ENCODE results near the gene CYB5RL. TPM values are rescaled to one million over a fixed set of nuclear protein-coding genes. Genes with fewer than 3 reads are reported as not detected.

The CYB5RL gene
- total RNA-seq = 1 to 10 TPM; 8.7 to 9.0 TPM

DNA sequence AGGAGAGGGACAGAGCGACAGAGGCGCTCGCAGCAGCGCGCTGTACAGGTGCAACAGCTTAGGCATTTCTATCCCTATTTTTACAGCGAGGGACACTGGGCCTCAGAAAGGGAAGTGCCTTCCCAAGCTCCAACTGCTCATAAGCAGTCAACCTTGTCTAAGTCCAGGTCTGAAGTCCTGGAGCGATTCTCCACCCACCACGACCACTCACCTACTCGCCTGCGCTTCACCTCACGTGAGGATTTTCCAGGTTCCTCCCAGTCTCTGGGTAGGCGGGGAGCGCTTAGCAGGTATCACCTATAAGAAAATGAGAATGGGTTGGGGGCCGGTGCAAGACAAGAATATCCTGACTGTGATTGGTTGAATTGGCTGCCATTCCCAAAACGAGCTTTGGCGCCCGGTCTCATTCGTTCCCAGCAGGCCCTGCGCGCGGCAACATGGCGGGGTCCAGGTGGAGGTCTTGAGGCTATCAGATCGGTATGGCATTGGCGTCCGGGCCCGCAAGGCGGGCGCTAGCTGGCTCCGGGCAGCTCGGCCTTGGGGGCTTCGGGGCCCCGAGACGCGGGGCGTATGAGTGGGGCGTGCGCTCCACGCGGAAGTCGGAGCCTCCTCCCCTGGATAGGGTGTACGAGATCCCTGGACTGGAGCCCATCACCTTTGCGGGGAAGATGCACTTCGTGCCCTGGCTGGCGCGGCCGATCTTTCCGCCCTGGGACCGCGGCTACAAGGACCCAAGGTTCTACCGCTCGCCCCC lies at the start of gene CYB5RL, which contains the start of gene MRPL37:
Gene CYB5RL, minus strand, starts transcription at position 266 of the 754 bp plus-strand sequence. CDS start 4,414 bp downstream, outside the sequence.
Gene MRPL37, plus strand, starts transcription at position 403 of the 754 bp plus-strand sequence. Its CDS starts 77 bp downstream, at position 480.
- peak; percentile 69 for ATAC-seq (ENCODE audit: insufficient number of reproducible peaks, low FRiP score, low read depth)
- no peaks in the 10 kb centered on the region for H3K27me3 ChIP-seq (replicated peaks; ENCODE audit: insufficient read depth)
- peak within 1 kb of the TSS; percentile 88 for H3K4me3 ChIP-seq
- DNase-seq (ENCODE audit: low spot score) = peak; percentile 80
- H3K36me3 ChIP-seq = peaks cover 17% of the 10 kb centered on the region
- no peak for TF ChIP-seq CTCF (IDR thresholded peaks at IDR 0.05)
- peaks cover 15 to 26% of the 10 kb centered on the region in 2 donors for H3K4me1 ChIP-seq (ENCODE audit: control insufficient read depth in 1 of 2, low read depth in 2 of 2)
- H3K9me3 ChIP-seq = no peaks in the 10 kb centered on the region
- H3K27ac ChIP-seq = peak within 1 kb of the TSS; percentile 43 to 57

GRCh38 chr1:54248966-54249365 lies 49.1 kb upstream of the CYB5RL start:
- Histone ChIP-seq H3K27ac (no peak overlapping the region), H3K4me1 (ENCODE audit: control insufficient read depth in 1 of 2, low read depth in 2 of 2) (peaks cover 0 to 9% of the 10 kb centered on the region in 2 donors), H3K36me3 (peaks cover 9% of the 10 kb centered on the region), H3K27me3 (replicated peaks; ENCODE audit: insufficient read depth) (no peaks in the 10 kb centered on the region), H3K9me3 (no peaks in the 10 kb centered on the region), H3K4me3 (no peak overlapping the region)
- ATAC-seq (ENCODE audit: insufficient number of reproducible peaks, low FRiP score, low read depth) = no peak
- TF ChIP-seq CTCF (IDR thresholded peaks at IDR 0.05) = no peak
- DNase-seq (ENCODE audit: low spot score) = no peak

DNA sequence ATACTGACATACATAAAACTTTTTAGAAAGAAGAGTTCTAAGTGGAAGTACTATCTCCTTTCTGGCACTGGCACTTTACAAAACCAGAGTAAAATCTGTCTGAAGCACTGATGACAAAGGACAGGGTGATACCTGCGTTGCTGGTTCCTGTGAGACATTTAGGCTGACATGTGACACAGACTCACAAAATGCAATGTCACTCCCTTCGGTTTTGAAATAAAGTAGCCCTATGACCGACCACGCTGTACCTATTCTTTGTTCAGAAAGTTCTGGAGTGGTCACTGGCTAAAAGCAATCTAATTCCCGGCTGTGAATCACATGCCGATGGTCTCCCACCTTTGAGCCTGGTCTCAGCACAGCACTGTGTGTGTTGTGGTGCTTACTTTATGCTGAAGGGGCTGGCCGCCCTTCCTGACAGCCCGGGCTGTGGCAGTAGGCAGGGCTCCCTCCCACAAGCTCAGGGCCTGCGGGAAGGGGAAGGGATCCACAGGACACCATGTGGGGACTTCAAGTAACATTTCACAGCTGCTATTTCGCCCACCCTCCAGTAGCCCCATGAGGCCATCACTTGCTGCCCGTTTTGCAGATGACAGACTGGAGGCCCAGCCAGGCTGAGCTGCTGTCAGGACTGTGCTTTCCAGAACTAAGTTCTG lies 48.2 kb upstream of the CYB5RL start:
- TF ChIP-seq CTCF (IDR thresholded peaks at IDR 0.05) = no peak
- ATAC-seq (ENCODE audit: insufficient number of reproducible peaks, low FRiP score, low read depth) (no peak), DNase-seq (ENCODE audit: low spot score) (no peak)

GRCh38 chr1:54246116-54246721 lies 46.4 kb upstream of the CYB5RL start:
- H3K27me3 ChIP-seq (replicated peaks; ENCODE audit: insufficient read depth) = no peaks in the 10 kb centered on the region
- no peak for TF ChIP-seq CTCF (IDR thresholded peaks at IDR 0.05)
- DNase-seq (ENCODE audit: low spot score) = no peak
- ATAC-seq (ENCODE audit: insufficient number of reproducible peaks, low FRiP score, low read depth) = no peak
- H3K36me3 ChIP-seq = peaks cover 15% of the 10 kb centered on the region
- no peak overlapping the region for H3K27ac ChIP-seq
- H3K4me3 ChIP-seq = no peak overlapping the region
- no peaks in the 10 kb centered on the region for H3K9me3 ChIP-seq
- H3K4me1 ChIP-seq (ENCODE audit: control insufficient read depth in 1 of 2, low read depth in 2 of 2) = peaks cover 0 to 9% of the 10 kb centered on the region in 2 donors

More for the DNA sequence above, 48.2 kb upstream of the CYB5RL start:
- H3K36me3 ChIP-seq = peaks cover 10% of the 10 kb centered on the region
- peaks cover 0 to 9% of the 10 kb centered on the region in 2 donors for H3K4me1 ChIP-seq (ENCODE audit: control insufficient read depth in 1 of 2, low read depth in 2 of 2)
- H3K27ac ChIP-seq = no peak overlapping the region
- no peaks in the 10 kb centered on the region for H3K9me3 ChIP-seq
- H3K27me3 ChIP-seq (replicated peaks; ENCODE audit: insufficient read depth) = no peaks in the 10 kb centered on the region
- H3K4me3 ChIP-seq = no peak overlapping the region

GRCh38 chr1:54245501-54245900 lies 45.7 kb upstream of the CYB5RL start:
- Histone ChIP-seq H3K36me3 (peaks cover 15% of the 10 kb centered on the region), H3K4me3 (no peak overlapping the region), H3K4me1 (ENCODE audit: control insufficient read depth in 1 of 2, low read depth in 2 of 2) (peaks cover 0 to 6% of the 10 kb centered on the region in 2 donors), H3K27ac (no peak overlapping the region), H3K27me3 (replicated peaks; ENCODE audit: insufficient read depth) (no peaks in the 10 kb centered on the region), H3K9me3 (no peaks in the 10 kb centered on the region)
- TF ChIP-seq CTCF (IDR thresholded peaks at IDR 0.05) = no peak
- ATAC-seq (ENCODE audit: insufficient number of reproducible peaks, low FRiP score, low read depth) (no peak), DNase-seq (ENCODE audit: low spot score) (no peak)
